AG04450 (cell line): ENCODE results near the gene GNA12. TPM values are rescaled to one million over a fixed set of nuclear protein-coding genes. Genes with fewer than 3 reads are reported as not detected.

ENCODE experiments used
- CTCF ChIA-PET: fragments of 300-600, 350-600 bp; formaldehyde crosslinking; extraction: SDS; loops from one replicate; lab custom pipeline; 2022; ENCODE audit warnings: antibody characterized with exemption, inconsistent platforms; lab: Charles Lee
- POLR2A ChIA-PET: fragments of 350-600 bp; formaldehyde crosslinking; extraction: SDS; loops from one replicate; lab custom pipeline; 2021; ENCODE audit warnings: antibody characterized with exemption, inconsistent platforms; lab: Yijun Ruan, JAX
- DNase-seq: peaks from one replicate; pipeline ENCODE4 v3.0.0-alpha.2; 2011; ENCODE audit warnings: low read depth, low spot score
- H3K27ac ChIP-seq: one replicate; pipeline ENCODE4 v1.5.1; 2012; ENCODE audit warnings: low read depth, low read length, control low read depth
- H3K27me3 ChIP-seq: one replicate; pipeline ENCODE4 v1.6.0; 2012; ENCODE audit warnings: low read length; ENCODE audit not compliant: control insufficient read depth, insufficient read depth
- H3K4me3 ChIP-seq: 2 replicates; pipeline ENCODE4 v1.5.1; 2011; ENCODE audit warnings: mild to moderate bottlenecking, low read depth, low read length, control low read depth
- H3K9me3 ChIP-seq: 2 replicates; pipeline ENCODE4 v1.5.1; 2012; ENCODE audit warnings: low read length; ENCODE audit not compliant: control insufficient read depth, insufficient read depth
- CTCF ChIP-seq: IDR thresholded peaks from 2 replicates; pipeline ENCODE4 v1.5.1; 2011; ENCODE audit warnings: low read depth, low read length, control low read depth, inconsistent platforms
- polyA plus RNA-seq: library from polyadenylated mRNA; depleted of rRNA; stranded (reverse); fragments of >200 nt; gene quantifications from 2 replicates; pipeline ENCODE4 v1.2.3, GENCODE V29; 2011

The GNA12 gene
- polyA plus RNA-seq, 1 experiment, result 97.4 TPM

- DNase-seq, result no peak
- CTCF ChIA-PET, result interaction anchor here (2.0 kb wide), 1 partner anchor 7 kb away, joined by 8 read pairs; no protein-coding TSS in a partner anchor
- POLR2A ChIA-PET, result no interaction called here
- H3K4me3 ChIP-seq, result no peak overlapping the region
- peak overlapping the region; percentile 68 for H3K27ac ChIP-seq
- no peak for TF ChIP-seq CTCF
- H3K9me3 ChIP-seq, result peaks cover 32% of the 10 kb centered on the region
- H3K27me3 ChIP-seq, result no peaks in the 10 kb centered on the region
These were observed 126.5 kb downstream of the GNA12 start for GRCh38 chr7:2717293-2718261.

GRCh38 chr7:2716906-2717292 is 127.2 kb downstream of the GNA12 start:
- POLR2A ChIA-PET, result no interaction called here
- peaks cover 29% of the 10 kb centered on the region for H3K9me3 ChIP-seq

GRCh38 chr7:2716488-2716887 is 127.6 kb downstream of the GNA12 start:
- ChIA-PET CTCF (no interaction called here), POLR2A (no interaction called here)
- Histone ChIP-seq H3K9me3 (peaks cover 27% of the 10 kb centered on the region), H3K27ac (no peak overlapping the region), H3K27me3 (no peaks in the 10 kb centered on the region), H3K4me3 (no peak overlapping the region)
- DNase-seq, result no peak
- TF ChIP-seq CTCF, result no peak

More at GRCh38 chr7:2716906-2717292, 127.2 kb downstream of the GNA12 start:
- no peak for TF ChIP-seq CTCF
- CTCF ChIA-PET, result no interaction called here
- peak overlapping the region; percentile 68 for H3K27ac ChIP-seq
- no peak for DNase-seq
- H3K4me3 ChIP-seq, result no peak overlapping the region
- H3K27me3 ChIP-seq, result no peaks in the 10 kb centered on the region

GRCh38 chr7:2715341-2716231 is 128.5 kb downstream of the GNA12 start:
- CTCF ChIA-PET, result no interaction called here
- H3K27ac ChIP-seq, result no peak overlapping the region
- peaks cover 29% of the 10 kb centered on the region for H3K9me3 ChIP-seq
- H3K4me3 ChIP-seq, result no peak overlapping the region
- no peak for TF ChIP-seq CTCF
- POLR2A ChIA-PET, result no interaction called here
- DNase-seq, result no peak
- H3K27me3 ChIP-seq, result no peaks in the 10 kb centered on the region
